WTC11 (cell line): ENCODE results near the gene ILF3. TPM values are rescaled to one million over a fixed set of nuclear protein-coding genes. Genes with fewer than 3 reads are reported as not detected.
A peak's percentile ranks its signal among the peaks of the same experiment; 100 is the strongest.

Experiments
- ATAC-seq: fragments of 200-7000 bp; cut with Tn5 transposase; 2 replicates; pipeline ENCODE4 v1.10.0; 2021; ENCODE audit warnings: mild to moderate bottlenecking, moderate library complexity
- CTCF ChIA-PET: fragments of 300-600 bp; sonication (Branson Sonifier 250); formaldehyde crosslinking; loops from one replicate; lab custom pipeline; 2021; ENCODE audit warnings: antibody characterized with exemption; lab: Charles Lee
- POLR2A ChIA-PET: fragments of 350-600 bp; sonication (Branson Sonifier 250); formaldehyde crosslinking; loops from one replicate; lab custom pipeline; 2021; ENCODE audit warnings: antibody characterized with exemption; lab: Charles Lee
- DNase-seq: peaks from one replicate; pipeline ENCODE4 v3.0.0; 2021; ENCODE audit warnings: low spot score
- H3K27ac Mint-ChIP-seq: 2 replicates; pipeline ENCODE4 v1.8.0; 2021; ENCODE audit warnings: mixed read lengths
- H3K27me3 Mint-ChIP-seq: 2 replicates; pipeline ENCODE4 v1.8.0; 2021; ENCODE audit warnings: low read depth, mild to moderate bottlenecking, moderate library complexity, mixed read lengths
- H3K36me3 Mint-ChIP-seq: 2 replicates; pipeline ENCODE4 v1.8.0; 2021; ENCODE audit warnings: mixed read lengths
- H3K4me1 Mint-ChIP-seq: 2 replicates; pipeline ENCODE4 v1.8.0; 2022; ENCODE audit warnings: mixed read lengths
- H3K4me3 Mint-ChIP-seq: 2 replicates; pipeline ENCODE4 v1.8.0; 2021; ENCODE audit warnings: mild to moderate bottlenecking, moderate library complexity, mixed read lengths
- H3K9me3 Mint-ChIP-seq: 2 replicates; pipeline ENCODE4 v1.8.0; 2021; ENCODE audit warnings: mixed read lengths
- ATF1 ChIP-seq: sonication (generic); formaldehyde crosslinking; IDR thresholded peaks from 2 replicates; pipeline ENCODE4 v1.8.1; 2023; ENCODE audit warnings: mild to moderate bottlenecking, moderate library complexity, missing genetic modification reagents
- ATF2 ChIP-seq: sonication (generic); formaldehyde crosslinking; IDR thresholded peaks from 2 replicates; pipeline ENCODE4 v1.8.1; 2022; ENCODE audit warnings: low read depth, missing genetic modification reagents, borderline replicate concordance
- CDX4 ChIP-seq: fragments of 250-450 bp; sonication (Bioruptor Pico); IDR thresholded peaks from 2 replicates; pipeline ENCODE4 v1.9.0; 2021; ENCODE audit warnings: moderate library complexity, mild to moderate bottlenecking, inconsistent platforms, borderline replicate concordance
- ERG ChIP-seq: fragments of 250-450 bp; sonication (Bioruptor Pico); IDR thresholded peaks from 2 replicates; pipeline ENCODE4 v1.8.0; 2021; ENCODE audit warnings: mild to moderate bottlenecking
- FOXK1 ChIP-seq: sonication (generic); formaldehyde crosslinking; IDR thresholded peaks from 2 replicates; pipeline ENCODE4 v1.8.0; 2022; ENCODE audit warnings: mild to moderate bottlenecking, moderate library complexity, missing genetic modification reagents
- FOXP1 ChIP-seq: sonication (generic); formaldehyde crosslinking; IDR thresholded peaks from 2 replicates; pipeline ENCODE4 v1.8.0; 2022; ENCODE audit warnings: missing genetic modification reagents, mild to moderate bottlenecking, moderate library complexity, borderline replicate concordance
- HMGA2 ChIP-seq: fragments of 250-450 bp; sonication (Bioruptor Pico); IDR thresholded peaks from 2 replicates; pipeline ENCODE4 v1.4.0; 2021; ENCODE audit warnings: mild to moderate bottlenecking, moderate library complexity
- MYBL2 ChIP-seq: sonication (generic); formaldehyde crosslinking; IDR thresholded peaks from 2 replicates; pipeline ENCODE4 v1.8.1; 2023; ENCODE audit warnings: mild to moderate bottlenecking, moderate library complexity, missing genetic modification reagents
- NFYB ChIP-seq: sonication (generic); formaldehyde crosslinking; conservative IDR thresholded peaks from 2 replicates; pipeline ENCODE4 v1.8.0; 2022; ENCODE audit warnings: low read depth, missing genetic modification reagents
- PRDM15 ChIP-seq: sonication (generic); formaldehyde crosslinking; IDR thresholded peaks from 2 replicates; pipeline ENCODE4 v1.8.0; 2022; ENCODE audit warnings: missing genetic modification reagents
- TCF7 ChIP-seq: sonication (generic); formaldehyde crosslinking; IDR thresholded peaks from 2 replicates; pipeline ENCODE4 v1.8.0; 2022; ENCODE audit warnings: mild to moderate bottlenecking, low read depth, missing genetic modification reagents, moderate library complexity
- ZNF121 ChIP-seq: sonication (generic); formaldehyde crosslinking; IDR thresholded peaks from 2 replicates; pipeline ENCODE4 v1.8.0; 2023; ENCODE audit warnings: missing genetic modification reagents
- ZNF263 ChIP-seq: sonication (generic); formaldehyde crosslinking; IDR thresholded peaks from 2 replicates; pipeline ENCODE4 v1.8.1; 2022; ENCODE audit warnings: low read depth, mild to moderate bottlenecking, moderate library complexity, missing genetic modification reagents
- ZNF317 ChIP-seq: sonication (generic); formaldehyde crosslinking; IDR thresholded peaks from 2 replicates; pipeline ENCODE4 v1.8.1; 2023; ENCODE audit warnings: low read depth, mild to moderate bottlenecking, moderate library complexity, missing genetic modification reagents, borderline replicate concordance
- ZNF512 ChIP-seq: sonication (generic); formaldehyde crosslinking; IDR thresholded peaks from 2 replicates; pipeline ENCODE4 v1.8.1; 2022; ENCODE audit warnings: missing genetic modification reagents, borderline replicate concordance
- total RNA-seq: library from RNA; stranded (reverse); gene quantifications from 3 replicates; pipeline ENCODE4 v1.2.3, GENCODE V29; 2021

ILF3 gene
- total RNA-seq, 1 experiment from 2014 or later, result 659 TPM

- TF ChIP-seq ATF1 (CRISPR knock-in tag) (no peak), MYBL2 (CRISPR knock-in tag) (no peak)
- TF ChIP-seq, all 79 proteins: peak for 0
Observed at GRCh38 chr19:10634963-10635362, 19.2 kb upstream of the ILF3 start (continued).

- TF ChIP-seq ZNF263 (CRISPR knock-in tag) (no peak), FOXP1 (CRISPR knock-in tag) (peak; percentile 60; the same call in 1 of the 2 replicates), ZNF512 (CRISPR knock-in tag) (no peak), MYBL2 (CRISPR knock-in tag) (no peak), PRDM15 (CRISPR knock-in tag) (no peak; the same call in 1 of the 2 replicates)
- peaks cover 9% of the 10 kb centered on the region for H3K4me1 Mint-ChIP-seq
- no peaks in the 10 kb centered on the region for H3K9me3 Mint-ChIP-seq
- H3K27ac Mint-ChIP-seq, result peak overlapping the region; percentile 99
- ChIA-PET CTCF (interaction anchor here (0.6 to 1.9 kb wide), 4 partner anchors 8 to 153 kb away, joined by 3 to 10 read pairs (median 6); no protein-coding TSS in a partner anchor), POLR2A (no interaction called here)
- no peak overlapping the region for H3K4me3 Mint-ChIP-seq
- peaks cover 66% of the 10 kb centered on the region for H3K36me3 Mint-ChIP-seq
- H3K27me3 Mint-ChIP-seq, result no peaks in the 10 kb centered on the region
- DNase-seq (peak; percentile 61), ATAC-seq (peak; percentile 93)
Observed at GRCh38 chr19:10636304-10636972, 17.7 kb upstream of the ILF3 start.

GRCh38 chr19:10637894-10638293, 16.3 kb upstream of the ILF3 start:
- peaks cover 56% of the 10 kb centered on the region for H3K36me3 Mint-ChIP-seq
- ATAC-seq, result no peak
- H3K4me3 Mint-ChIP-seq, result no peak overlapping the region
- DNase-seq, result no peak
- no peaks in the 10 kb centered on the region for H3K27me3 Mint-ChIP-seq
- TF ChIP-seq ZNF121 (CRISPR knock-in tag) (no peak), TCF7 (CRISPR knock-in tag) (no peak), HMGA2 (no peak), ERG (CRISPR knock-in tag) (no peak), CDX4 (CRISPR knock-in tag) (no peak), NFYB (CRISPR knock-in tag) (no peak), ATF2 (CRISPR knock-in tag) (no peak), FOXK1 (CRISPR knock-in tag) (no peak), ZNF317 (CRISPR knock-in tag) (no peak)
- CTCF ChIA-PET, result interaction anchor here (1.9 kb wide), 1 partner anchor 57 kb away, joined by 10 read pairs; no protein-coding TSS in a partner anchor
- H3K27ac Mint-ChIP-seq, result no peak overlapping the region
- peaks cover 21% of the 10 kb centered on the region for H3K4me1 Mint-ChIP-seq
- POLR2A ChIA-PET, result no interaction called here
- H3K9me3 Mint-ChIP-seq, result no peaks in the 10 kb centered on the region
